ENCODE results near the gene ZFYVE27.

The ZFYVE27 gene

GRCh38 chr10:97798958-97799610 lies 62.2 kb downstream of the ZFYVE27 start:
- no peak for DNase-seq

GRCh38 chr10:97800474-97800873 lies 63.5 kb downstream of the ZFYVE27 start:
- no peak for DNase-seq

- no peak for DNase-seq
Measured at GRCh38 chr10:97801422-97801821, 64.5 kb downstream of the ZFYVE27 start.

- no peak for DNase-seq
Measured at GRCh38 chr10:97805096-97805884, 68.4 kb downstream of the ZFYVE27 start.

GRCh38 chr10:97805949-97806348 lies 69.0 kb downstream of the ZFYVE27 start:
- DNase-seq, result no peak

GRCh38 chr10:97810446-97810845 lies 73.5 kb downstream of the ZFYVE27 start:
- no peak for DNase-seq

All from NCI-H1417 treated with DMSO at 0.1 percent for 48 hours (cell line).